Neural progenitor cell (in vitro differentiated cells): ENCODE measurements around the gene GP1BB.
A peak's percentile ranks its signal among the peaks of the same experiment; 100 is the strongest.

ENCODE experiments used
- EZH2 ChIP-seq: fragments of 200-600 bp; sonication (generic); IDR thresholded peaks from 2 replicates; pipeline ENCODE4 v1.6.1; 2017; ENCODE audit warnings: antibody characterized with exemption, mild to moderate bottlenecking, moderate library complexity
- TF ChIP-seq, protein P1 (sequence below): fragments of 200-600 bp; sonication (generic); IDR thresholded peaks from 2 replicates; pipeline ENCODE4 v1.5.1; 2017; ENCODE audit warnings: antibody characterized with exemption, mild to moderate bottlenecking

DNA sequence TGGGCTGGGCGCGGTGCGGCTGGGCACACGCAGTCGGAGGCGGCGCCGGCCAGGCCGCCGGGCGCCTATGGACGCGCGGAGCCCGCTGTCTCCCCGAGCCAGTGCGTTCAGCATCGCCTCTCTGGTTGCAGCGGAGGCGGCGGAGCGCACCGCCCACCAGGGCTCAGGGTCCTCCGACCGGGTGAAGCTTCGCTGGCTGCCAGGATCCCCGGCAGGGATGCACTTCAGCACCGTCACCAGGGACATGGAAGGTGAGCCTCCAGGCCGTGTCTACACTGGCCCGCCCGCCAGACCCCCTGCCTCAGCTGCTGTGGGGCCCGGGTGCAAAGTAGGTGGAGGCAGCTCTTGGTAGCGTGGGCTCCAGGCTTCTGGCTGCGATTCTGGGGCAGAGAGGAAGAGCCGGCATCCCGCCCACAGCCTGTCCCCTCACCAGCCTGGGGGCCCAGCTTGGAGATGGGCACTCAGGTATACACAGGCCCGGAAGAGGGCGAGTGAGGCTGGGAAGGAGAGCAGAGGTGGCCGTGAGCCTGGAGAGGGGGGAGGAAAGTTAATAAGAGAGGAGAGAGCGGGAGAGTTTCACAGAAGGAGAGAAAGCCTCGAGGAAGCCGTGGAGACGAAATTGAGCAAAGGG lies 36.2 kb downstream of the GP1BB start:
- TF ChIP-seq, protein P1, sequence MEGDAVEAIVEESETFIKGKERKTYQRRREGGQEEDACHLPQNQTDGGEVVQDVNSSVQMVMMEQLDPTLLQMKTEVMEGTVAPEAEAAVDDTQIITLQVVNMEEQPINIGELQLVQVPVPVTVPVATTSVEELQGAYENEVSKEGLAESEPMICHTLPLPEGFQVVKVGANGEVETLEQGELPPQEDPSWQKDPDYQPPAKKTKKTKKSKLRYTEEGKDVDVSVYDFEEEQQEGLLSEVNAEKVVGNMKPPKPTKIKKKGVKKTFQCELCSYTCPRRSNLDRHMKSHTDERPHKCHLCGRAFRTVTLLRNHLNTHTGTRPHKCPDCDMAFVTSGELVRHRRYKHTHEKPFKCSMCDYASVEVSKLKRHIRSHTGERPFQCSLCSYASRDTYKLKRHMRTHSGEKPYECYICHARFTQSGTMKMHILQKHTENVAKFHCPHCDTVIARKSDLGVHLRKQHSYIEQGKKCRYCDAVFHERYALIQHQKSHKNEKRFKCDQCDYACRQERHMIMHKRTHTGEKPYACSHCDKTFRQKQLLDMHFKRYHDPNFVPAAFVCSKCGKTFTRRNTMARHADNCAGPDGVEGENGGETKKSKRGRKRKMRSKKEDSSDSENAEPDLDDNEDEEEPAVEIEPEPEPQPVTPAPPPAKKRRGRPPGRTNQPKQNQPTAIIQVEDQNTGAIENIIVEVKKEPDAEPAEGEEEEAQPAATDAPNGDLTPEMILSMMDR, result no peak
- peak; percentile 100 for TF ChIP-seq EZH2
